Fibroblast of skin of back (primary cell): Measurements from ENCODE around the gene PRLR.
A peak's percentile ranks its signal among the peaks of the same experiment; 100 is the strongest.
"Not testable (repeated sequence)": the region's sequence is repeated elsewhere in the genome, so short reads cannot be mapped to it uniquely, and the experiment has no call there.

Experiments used
- DNase-seq: peaks from one replicate; pipeline ENCODE4 v3.0.0-alpha.2; 2013

The PRLR gene

DNA sequence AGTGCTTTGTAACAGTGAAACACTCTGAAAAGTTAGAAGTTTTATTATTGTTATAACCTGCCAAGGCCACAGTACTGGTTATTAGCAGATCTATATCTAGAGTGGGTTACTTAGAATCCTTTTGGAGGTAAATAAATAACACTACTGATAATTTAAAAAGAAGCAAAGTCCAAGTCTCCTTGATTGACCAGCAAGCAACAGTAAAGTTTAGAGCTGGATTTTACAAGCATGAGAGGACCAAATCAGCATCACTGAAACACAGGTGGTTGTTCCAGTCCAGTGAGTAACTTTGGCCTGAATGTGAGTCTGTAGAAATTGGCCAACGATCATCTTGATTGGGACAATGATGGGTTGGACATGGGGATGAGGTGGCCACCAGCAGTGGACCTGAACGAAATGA lies 105.4 kb downstream of the PRLR start:
- DNase-seq, result no peak

DNA sequence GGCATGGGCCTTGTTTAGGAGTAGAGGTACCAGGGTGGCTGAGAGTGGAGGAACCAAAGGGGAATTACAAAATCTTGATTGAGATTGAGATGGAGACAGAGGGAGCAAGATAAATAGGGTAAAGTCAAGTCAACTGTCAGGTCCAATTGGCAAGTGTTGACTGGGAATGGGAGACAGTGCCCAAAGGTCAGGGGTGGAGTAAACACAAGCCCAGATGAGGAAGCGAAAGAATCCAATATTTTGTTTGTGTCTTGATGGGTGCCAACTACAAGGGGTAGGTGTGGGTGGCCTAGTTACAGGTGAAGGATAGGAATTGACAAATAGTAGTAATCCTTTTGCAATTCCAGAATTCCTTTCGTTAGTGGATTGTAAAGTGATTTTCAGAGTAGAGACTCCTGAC lies 107.5 kb downstream of the PRLR start:
- DNase-seq, result no peak

DNA sequence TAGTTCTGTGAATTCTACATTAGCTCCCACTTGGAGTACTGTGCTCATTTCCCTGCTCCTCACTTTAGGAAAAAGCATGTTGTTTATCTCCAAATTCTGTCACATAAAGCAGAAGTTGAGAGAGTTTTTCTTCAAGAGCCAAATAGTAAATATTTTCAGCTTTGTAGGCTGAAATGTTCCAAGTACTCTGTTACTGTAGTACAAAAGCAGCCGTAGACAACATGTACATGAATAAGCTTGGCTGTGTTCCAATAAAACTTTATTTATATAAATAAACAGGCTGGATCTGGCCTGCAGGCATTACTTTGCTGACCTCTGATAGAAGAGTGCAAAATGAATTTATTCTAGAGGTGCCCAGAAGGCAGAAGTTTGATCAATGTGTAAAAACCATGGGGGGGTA lies 109.6 kb downstream of the PRLR start:
- DNase-seq, result no peak

DNA sequence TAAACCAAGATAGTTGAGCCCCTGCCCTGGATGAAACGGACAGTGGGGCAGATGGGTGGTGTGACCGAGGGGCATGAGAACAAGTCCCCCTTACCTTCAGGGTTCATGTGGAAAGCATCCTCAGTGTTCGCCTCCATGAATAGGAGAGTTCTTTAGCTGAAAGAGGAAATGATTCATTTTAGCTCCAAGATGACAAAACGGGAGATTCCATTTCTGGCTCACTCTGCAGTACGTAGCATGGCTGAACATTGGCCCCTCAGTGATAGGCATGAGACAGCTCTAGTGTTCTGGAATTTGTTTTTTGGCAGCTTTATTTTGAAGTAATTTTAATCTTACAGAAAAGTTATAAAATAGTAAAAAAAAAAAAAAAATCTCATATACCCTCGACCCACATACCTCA lies 112.3 kb downstream of the PRLR start:
- DNase-seq, result peak; percentile 72

DNA sequence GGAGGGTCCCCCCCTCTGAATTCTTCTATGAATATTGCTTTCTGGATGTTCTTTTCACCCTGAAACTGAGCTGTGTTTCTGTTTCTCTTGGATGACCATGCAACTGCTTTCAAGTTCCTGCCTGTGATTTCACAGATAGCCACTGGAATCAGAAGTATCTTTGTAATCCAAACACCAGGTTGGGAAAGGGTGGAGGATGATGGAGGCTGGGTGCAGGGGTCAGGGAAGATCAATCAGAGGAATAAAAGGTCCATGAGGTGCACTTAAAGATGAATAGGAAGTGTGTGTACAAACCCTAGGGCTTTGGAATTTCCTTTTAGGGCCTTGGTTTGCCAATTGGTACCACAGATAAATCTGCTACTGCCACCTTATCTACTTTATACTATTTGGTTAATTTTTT lies 114.4 kb downstream of the PRLR start:
- no peak for DNase-seq

DNA sequence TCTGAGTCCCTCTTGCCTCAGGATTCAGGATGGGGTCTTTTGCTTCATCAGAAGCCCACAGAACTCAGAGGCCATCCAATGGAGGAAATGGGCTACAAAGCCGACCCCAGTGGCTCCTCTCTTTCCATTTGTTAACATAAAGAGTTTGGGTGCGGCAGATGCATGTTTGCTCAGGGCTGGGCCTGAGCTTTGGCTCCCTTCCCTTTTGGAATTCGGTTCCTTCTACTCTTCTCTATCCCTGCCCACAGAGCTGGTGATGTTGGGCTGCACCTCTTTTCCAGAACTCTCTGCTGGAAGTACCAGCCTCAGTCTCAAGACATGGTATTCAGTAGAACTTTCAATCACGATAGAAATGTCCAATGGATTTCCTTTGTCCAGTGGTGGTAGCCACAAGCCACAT lies 115.6 kb downstream of the PRLR start:
- no peak for DNase-seq

DNA sequence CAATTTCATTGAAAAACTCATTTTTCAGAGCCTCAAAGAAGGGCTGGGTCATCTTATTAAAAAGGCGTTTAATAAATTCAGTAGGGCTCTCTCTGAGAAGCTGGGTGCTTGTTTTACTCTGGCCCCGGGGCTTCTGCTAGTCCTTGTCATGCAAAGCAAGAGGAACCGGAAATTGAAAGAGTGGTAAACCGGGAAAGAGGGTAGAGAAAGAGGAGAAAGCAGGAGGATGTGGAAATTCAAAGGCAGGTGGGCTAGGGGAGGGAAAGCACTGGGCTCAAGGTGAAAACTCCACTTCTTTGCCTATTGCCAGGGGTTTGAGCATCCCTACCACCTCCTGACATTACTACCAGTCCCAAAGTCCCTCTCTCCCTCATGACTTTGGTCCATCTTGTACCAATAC lies 118.0 kb downstream of the PRLR start:
- DNase-seq, result no peak

DNA sequence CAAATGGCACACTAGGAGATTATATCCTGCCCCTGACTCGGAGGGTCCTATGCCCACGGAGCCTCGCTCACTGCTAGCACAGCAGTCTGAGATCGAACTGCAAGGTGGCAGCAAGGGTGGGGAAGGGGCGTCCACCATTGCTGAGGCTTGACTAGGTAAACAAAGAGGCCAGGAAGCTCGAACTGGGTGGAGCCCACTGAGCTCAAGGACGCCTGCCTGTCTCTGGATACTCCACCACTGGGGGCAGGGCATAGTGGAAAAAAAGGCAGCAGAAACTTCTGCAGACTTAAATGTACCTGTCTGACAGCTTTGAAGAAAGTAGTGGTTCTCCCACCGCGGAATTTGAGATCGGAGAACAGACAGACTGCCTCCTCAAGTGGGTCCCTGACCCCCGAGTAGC lies 125.7 kb downstream of the PRLR start:
- not testable (repeated sequence) for DNase-seq

DNA sequence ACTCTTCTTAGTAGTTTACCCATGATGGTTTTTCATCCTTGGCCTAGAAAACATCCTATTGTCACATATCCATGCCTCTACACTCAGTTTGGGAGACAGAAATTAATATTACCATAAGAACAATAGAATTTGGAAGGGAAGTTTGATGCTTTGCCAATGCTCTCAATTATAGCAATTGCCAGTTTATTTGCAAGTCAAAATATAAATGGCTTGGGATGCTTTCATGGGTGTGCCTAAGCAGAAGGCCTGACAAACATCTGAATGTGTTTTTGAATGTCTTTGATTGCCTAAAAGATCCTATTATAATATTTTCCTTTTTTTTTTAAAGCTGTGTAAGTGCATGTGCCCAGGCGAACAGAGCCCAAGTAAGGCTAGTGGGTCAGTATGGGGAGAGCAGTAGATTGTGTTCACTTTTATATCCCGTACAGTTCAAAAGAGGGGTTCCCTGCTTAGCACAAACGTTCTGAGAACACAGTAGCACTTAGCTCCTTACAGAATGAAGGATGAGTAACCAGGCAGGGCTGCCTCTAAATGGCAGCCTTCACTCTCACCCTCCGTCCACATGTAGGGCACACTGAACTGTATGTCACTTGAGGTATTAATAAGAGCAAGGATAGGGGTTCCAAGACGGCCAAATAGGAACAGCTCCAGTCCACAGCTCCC lies 126.5 kb downstream of the PRLR start:
- no peak for DNase-seq

DNA sequence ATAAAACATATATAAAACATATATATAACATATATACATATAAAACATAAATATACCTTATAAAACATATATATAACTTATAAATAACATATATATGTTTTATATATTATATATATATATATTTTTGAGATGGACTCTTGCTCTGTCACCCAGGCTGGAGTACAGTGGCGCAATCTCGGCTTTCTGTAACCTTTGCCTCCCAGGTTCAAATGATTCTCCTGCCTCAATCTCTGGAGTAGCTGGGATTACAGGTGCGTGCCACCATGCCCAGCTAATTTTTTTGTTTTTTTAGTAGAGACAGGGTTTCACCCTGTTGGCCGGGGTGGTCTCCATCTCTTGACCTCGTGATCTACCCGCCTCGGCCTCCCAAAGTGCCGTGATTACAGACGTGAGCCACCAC lies 128.6 kb downstream of the PRLR start:
- not testable (repeated sequence) for DNase-seq

DNA sequence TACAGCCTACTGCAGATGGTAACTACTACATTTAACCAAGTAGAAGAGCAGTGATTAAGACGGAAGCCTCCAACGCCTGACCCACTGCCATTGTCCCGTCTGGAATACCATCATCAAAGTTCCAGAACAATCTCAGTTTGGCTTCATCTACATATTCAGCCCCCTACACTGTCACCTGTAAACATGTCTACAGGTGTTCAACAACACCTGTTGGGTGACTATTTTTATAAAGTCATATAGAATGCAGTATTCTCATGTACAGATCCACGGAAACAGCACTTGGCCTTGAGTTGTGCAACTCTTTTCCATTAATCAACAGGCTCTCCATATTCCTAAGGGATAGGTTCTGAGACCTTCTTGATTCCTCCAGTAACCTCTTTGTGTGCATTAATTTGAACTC lies 129.3 kb downstream of the PRLR start:
- no peak for DNase-seq

DNA sequence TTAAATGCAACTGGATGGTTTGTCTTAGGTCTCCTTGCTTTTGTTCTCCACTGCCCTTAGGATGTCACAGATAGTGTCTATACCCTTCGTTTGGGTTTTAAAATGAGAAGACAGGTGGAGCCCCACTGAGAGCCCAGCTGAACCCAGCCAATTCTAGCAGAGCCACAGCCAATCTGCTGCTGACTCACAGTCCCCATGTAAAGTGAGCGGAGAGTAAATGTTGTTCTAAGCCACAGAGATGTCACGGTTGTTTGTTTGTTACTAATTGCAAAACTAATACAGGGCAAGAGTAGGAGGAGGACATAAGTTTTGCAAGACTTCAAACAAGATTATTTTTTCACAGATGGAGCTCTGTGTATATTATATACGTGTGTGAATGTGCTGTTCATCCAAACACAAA lies 132.1 kb downstream of the PRLR start:
- no peak for DNase-seq

DNA sequence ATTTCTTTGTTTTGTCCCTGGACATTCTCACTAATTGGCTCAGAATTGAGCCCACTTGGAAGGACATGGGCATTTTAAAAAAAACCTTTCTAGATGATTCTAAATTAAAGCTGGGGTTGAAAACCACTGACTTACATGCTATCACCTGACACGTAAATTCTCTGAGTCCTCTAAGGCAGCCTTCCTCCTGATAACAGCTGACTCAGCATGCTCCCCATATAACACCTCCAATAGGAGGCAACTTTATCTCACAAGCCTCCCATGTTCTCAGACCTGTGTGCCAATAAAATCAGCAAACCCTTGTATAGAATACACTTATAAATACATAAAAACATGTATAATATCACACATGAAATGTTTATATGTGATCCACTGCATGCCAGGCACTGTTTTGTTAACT lies 133.4 kb downstream of the PRLR start:
- DNase-seq, result no peak

DNA sequence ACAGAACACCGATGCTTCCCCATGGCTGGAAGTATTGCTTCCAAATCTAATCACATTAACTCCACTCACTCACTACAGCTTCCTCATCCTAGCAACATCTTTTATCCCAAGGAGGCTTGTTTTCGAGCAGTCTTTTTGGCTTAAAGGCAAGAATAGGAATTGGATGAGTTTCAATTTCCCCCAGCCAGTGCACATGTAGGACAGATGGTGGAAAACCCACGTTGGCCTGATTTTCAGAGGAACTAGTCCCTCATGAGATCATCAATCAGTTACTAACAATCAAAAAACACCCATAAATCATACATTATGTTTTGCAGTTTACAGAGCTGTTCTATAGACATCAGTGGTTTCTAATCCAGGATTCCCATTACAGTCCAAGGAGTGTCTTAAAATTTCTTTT lies 134.1 kb downstream of the PRLR start:
- no peak for DNase-seq

DNA sequence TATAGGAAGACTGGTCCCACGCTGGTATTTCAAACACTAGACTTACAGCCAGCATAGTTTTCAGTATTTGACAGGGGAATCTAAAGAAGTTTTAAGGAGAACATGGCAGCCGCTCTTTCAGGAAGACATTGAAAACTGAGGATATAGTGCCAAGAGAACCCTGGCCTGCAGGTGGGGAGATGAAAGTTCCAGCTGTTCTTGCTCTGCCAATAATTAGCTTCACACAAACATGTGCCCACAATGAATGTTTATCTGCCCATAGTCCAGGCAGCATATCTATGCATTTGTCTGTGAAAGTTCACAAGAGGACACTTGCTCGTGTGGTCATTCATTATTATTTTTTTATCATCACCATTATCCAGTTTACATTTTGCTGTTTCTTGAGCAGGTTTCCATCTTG lies 134.9 kb downstream of the PRLR start:
- no peak for DNase-seq

DNA sequence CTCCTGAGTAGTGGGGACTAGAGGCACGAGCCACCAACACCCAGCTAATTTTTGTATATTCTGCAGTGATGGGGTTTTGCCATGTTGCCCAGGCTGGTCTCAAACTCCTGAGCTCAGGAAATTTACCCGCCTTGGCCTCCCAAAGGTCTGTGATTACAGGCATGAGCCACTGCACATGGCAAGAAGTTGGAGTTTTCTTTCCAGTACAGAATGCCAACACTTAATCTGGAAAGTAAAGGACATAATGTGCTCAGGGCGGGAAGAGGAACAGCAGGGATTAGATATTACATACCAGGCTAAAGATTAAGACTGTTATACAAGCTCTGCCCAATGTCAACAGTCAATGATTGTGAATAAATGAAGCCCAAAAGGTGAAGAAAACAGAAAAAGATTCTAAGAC lies 135.3 kb downstream of the PRLR start:
- no peak for DNase-seq

DNA sequence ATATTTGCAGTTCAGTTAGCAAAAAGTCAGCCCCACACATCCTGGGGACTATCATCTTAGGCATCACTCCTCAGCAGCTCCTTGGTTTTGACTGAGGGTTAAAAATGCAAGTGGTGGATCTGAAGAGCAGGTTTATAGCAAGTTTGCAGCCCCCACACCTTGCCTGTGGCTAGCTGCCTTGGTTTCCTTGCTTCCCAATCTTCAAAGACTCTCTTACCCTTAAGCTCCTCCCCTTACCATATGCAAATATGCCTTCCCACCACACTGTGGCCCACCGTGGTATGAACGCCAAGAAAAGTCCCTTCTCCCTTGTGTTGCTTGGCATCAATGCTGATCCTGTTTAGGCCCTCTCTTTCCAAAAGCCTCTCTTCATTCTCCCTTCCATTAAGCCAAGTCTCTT lies 137.6 kb downstream of the PRLR start:
- DNase-seq, result no peak

DNA sequence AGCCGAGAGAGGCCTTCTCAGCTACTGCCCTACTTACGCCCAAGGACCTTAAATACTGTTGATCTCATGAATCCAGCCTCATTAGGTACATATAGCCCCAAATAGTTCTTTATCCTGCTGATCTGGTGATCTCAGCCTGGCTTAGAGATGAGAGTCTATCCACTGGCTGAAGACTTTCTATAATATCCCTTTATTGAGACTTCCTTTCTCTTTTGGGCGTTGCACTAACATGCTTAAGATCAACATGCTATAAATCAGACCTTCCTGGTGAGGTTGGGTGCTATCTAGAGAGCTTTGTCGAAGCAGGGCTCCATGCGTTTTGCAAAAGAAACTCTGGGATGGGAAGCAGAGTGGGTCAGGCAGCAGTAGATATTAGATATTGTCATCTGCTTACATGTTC lies 138.6 kb downstream of the PRLR start:
- no peak for DNase-seq

DNA sequence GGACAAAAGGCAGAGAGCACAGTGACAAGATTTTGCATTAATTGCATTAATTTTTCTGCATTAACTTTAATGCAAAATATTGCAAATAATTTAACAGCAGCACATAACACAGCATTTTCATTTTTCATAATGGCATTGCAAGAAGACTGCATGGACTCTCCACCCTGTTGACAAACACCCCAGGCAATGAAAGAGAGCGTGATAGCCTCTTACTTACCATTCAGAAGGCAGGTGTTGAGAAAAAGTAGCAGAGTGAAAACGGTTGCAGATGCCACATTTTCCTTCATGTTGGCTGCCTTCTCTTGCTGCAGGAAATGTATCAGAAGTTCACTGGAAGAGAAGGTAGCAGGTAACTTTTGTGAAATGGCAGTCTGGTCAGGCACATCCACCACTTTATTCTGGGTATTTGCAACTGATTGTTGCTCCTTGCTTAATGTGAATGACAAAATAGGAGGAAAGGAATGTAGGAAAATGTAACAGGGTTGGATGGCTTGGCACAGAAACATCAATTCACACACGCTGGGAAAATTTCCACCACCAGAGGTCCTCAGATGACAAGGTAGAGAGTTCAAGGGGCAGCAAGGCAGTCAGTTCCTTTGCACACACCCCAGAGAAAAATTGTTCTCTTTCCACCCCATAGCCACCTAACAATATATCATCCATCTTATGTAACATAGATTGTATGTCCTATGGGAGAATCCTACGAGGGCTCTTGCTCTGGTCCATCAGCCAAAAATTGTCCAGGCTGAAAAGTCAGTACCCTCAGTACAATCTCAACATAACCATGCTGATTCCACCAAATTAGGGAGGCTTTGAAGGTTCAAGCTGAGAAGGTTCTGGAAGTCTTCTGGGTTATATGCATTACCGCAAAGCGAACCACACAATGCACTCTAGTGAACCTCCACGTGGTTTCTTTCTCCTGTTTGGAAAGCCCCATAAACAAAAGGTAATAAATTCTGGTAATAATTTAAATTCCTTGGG lies 140.7 kb downstream of the PRLR start:
- peak; percentile 66 for DNase-seq

DNA sequence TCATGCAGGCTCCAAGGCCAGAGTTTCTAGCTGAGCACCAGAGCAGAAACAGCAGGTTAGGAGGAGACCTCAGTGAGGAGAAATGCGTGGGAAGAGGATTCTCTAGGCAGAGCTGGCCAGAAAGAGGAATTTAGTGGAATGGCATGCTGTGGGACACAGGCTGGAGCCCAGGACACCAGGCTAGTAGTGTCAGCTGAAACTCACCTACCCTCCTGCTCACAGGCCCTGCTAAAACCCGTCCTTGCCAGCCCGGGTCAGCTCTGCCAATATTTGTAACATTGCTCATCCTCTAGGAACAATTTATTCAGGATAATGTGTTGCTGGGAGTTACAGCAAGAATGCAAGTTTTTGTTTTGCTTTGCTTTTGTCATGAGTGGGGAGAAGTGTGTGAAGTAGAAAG lies 142.3 kb downstream of the PRLR start:
- peak; percentile 33 for DNase-seq

DNA sequence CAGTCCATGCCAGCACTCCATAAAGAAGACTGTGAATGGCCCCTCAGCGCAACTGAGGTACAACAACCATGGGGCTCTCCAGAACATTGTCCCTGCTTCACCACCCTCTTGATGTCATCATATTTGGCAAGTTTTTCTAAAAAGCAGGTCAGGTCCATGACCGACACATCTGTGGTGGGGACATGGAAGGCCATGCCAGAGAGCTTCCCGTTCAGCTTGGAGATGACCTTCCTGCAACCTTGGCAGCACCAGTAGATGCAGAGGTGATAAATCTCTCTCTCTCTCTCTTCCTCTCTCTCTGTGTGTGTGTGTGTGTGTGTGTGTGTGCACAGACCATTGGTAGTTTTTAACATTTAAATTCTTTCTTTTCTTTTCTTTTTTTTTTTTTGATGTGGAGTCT lies 147.1 kb downstream of the PRLR start:
- DNase-seq, result no peak

DNA sequence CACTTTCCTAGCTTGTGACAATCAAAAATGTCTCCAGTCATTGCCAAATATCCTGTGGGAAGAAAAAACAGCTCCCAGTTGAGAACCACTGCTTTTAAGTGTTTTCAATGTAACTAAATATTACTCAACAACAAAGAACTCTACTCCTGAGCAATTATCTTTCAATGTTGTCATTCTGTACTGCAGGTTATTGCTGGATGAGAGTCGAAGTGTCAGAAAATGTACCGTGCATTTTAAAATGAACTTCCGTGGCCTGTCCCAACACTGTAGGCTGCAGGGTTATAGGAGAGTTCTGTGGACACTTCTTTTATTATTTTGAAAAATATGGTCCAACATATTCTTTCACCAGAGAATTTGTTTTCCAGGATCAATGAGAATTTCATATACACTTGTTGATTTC lies 147.8 kb downstream of the PRLR start:
- DNase-seq, result no peak

DNA sequence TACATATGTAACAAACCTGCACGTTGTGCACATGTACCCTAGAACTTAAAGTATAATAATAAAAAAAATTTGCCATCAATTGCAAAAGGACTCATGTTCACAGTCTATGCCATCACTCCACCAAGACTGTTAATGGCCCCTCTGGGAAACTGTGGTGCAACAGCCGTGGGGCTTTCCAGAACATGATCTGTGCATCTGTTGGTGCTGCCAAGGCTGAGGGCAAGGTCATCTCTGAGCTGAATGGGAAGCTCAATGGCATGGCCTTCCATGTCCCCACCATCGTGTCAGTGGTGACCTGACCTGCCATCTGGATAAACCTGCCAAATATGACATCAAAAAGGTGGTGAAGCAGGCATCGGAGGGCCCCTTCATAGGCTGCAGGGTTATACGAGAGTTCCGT lies 149.2 kb downstream of the PRLR start:
- DNase-seq, result no peak

DNA sequence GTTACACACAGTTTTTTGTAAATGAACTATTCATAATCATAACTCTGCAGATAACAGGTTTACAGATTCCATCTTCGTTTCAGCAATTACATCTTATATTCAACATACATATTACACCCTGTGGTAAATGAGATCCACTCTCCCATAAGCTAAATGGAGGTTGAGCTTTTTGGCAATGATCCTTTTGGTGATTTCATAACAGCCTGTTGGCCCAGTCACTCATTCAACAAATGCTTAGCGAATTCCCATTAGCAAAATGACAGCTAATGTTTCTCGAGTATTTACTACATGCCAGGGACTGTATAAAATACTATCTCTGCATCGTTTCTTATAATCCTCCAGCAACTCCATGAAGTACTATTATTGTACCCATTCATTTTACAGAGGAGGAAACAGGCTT lies 157.1 kb downstream of the PRLR start:
- DNase-seq, result no peak
